GM19463 (cell line): ENCODE data around the gene CIROP.

Experiments
- ATAC-seq: cut with Tn5 transposase; IDR thresholded peaks from one replicate; pipeline ENCODE4 v1.9.1; 2021; ENCODE audit warnings: mild to moderate bottlenecking, moderate library complexity; ENCODE audit not compliant: unreplicated experiment

The CIROP gene

GRCh38 chr14:23104591-23105347 lies at the start of gene CIROP:
CIROP (minus strand) TSS chr14:23104989; CDS start chr14:23104920, 69 bp downstream.
- ATAC-seq: no peak

GRCh38 chr14:23153851-23154796 lies 49.3 kb upstream of the CIROP start:
- no peak for ATAC-seq

- ATAC-seq: no peak
Measured at GRCh38 chr14:23151342-23151741, 46.6 kb upstream of the CIROP start.

DNA sequence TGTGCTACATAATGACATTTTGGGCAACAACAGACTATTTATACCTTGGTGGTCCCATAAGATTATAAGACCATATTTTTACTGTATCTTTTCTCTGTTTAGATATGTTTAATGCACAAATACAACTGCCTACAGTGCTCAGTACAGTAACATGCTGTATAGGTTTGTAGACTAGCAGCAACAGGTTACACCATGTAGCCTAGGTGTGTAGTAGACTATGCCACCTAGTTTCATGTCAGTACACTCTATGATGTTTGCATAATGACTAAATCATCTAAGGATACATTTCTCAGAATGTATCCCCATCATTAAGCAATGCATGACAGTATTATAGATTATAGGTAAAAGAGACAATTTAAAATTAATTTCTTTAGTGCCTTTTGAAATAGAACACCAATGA lies 45.0 kb upstream of the CIROP start:
- no peak for ATAC-seq

DNA sequence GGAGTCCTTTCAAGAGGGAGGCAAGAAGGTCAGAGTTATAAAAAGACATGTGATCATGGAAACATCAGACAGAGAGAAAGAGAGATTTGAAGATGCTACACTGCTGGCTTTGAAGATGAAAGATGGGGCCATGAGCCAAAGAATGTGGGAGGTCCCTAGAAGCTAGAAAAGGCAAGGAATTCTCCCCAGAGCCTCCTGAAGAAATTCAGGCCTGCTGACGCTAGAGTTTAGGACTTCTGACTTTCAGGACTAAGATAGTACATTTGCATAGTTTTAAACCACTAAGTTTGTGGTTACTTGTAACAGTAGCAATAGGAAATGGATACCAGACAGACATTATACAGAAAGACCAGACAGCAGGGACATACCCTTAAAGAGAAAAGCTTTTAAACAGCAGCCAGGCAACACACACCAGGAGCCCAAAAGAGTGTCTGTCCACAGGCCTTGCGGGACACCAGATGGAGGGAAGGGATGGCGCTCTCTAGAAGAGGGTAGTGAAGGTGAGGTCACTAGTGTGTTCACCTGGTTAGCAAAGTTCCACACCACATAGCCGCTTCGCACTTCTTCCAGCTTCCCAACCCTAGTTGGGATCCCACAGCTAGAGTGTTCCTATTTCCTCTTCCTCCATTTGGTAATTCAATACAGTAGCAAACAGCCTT lies 43.9 kb upstream of the CIROP start:
- no peak for ATAC-seq

GRCh38 chr14:23147676-23148075 lies 42.9 kb upstream of the CIROP start:
- no peak for ATAC-seq

DNA sequence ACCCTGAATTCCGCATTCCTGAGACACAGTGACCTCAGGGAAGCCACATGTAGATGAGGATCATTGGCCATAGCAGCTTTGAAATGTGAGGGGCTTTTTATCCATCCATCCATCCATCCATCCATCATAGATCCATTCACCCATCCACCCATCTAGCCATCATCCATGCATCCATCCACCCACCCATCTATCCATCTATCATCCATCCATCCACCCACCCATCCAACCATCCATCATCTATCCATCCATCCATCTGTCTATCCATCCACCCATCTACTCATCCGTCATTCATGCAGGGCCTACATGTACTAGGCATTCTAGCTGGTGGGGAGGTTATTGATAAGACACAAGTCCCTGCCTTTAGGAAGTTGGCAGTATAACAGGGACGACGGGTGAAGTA lies 42.2 kb upstream of the CIROP start:
- ATAC-seq: no peak

GRCh38 chr14:23146351-23146910 lies 41.6 kb upstream of the CIROP start:
- ATAC-seq: no peak

GRCh38 chr14:23145794-23146350 lies 41.1 kb upstream of the CIROP start:
- ATAC-seq: no peak

- no peak for ATAC-seq
Measured at GRCh38 chr14:23143911-23144310, 39.1 kb upstream of the CIROP start.

- ATAC-seq: no peak
Measured at GRCh38 chr14:23142826-23143225, 38.0 kb upstream of the CIROP start.

DNA sequence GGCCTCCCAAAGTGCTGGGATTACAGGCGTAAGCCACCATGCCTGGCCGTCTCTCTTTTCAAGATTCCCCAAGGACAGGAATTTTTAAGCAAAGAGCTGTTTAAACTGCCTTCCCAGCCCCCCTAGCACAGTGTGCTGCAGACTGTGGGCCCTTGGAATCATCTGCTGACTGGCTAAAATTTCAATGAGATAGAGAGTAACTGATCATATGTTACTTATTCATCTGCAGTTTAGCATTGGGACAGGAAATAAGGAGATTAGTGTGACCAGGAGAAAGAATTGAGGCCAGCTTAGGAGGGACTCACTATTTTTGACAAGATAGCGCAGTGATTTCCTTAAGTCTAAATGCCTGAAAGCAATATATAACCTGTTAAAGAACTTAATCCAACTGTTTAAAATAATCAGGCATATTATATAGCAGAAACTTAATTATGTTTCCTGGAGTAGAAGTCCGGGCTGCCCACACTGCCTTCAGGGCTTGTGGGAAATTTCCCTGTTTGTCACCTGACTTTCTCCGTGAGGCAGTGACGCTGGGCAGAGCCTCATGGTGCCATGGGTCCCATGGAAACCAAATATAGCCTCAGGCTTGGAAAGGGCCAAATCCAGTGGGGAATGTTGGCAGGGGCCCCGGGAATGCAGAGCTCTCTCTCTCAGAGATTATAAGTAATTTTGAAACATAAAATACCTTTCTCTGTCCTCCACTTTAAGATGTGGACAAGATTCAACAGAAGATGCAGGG lies 37.1 kb upstream of the CIROP start:
- ATAC-seq: no peak

- no peak for ATAC-seq
Measured at GRCh38 chr14:23140371-23140770, 35.6 kb upstream of the CIROP start.

- ATAC-seq: no peak
Measured at GRCh38 chr14:23139874-23140273, 35.1 kb upstream of the CIROP start.

- no peak for ATAC-seq
Measured at GRCh38 chr14:23137813-23138535, 33.2 kb upstream of the CIROP start.

- ATAC-seq: no peak
Measured at GRCh38 chr14:23137192-23137812, 32.5 kb upstream of the CIROP start.

- ATAC-seq: no peak
Measured at GRCh38 chr14:23136566-23137133, 31.9 kb upstream of the CIROP start.

DNA sequence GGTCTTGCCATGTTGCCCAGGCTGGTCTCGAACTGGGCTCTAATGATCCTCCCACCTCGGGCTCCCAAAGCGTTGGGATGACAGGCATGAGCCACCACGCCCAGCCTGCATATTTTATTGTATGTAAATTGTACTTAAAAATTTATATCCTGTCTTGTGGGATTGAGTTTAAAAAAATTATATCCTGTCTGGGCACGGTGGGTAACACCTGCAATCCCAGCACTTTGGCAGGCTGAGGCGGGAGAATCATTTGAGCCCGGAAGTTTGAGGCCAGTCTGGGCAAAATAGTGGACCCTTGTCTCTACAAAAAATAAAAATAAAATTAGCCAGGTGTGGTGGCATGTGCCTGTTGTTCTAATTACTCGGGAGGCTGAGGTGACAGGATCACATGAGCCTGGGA lies 28.2 kb upstream of the CIROP start:
- no peak for ATAC-seq

DNA sequence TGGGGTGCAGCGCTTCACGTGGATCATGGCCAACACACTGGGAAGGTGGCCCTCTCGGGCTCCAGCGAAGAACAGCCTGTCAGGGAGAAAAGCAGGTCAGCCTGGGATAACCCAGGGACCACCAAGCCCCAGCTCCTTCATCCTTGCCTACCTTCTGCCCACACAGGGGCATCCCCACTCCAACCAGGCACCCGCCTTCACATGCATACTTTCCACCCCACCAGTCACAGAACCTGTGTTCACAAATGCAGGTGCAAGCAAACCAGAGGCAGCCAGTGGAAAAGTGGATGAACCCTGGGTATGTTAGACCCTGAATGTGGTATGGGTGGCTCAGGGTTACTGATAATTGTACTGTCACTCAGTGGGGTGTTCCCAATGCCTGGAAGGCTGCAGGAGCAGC lies 26.7 kb upstream of the CIROP start:
- ATAC-seq: no peak
